MG63 (cell line): Measurements from ENCODE around the gene PRPF18. TPM values are rescaled to one million over a fixed set of nuclear protein-coding genes. Genes with fewer than 3 reads are reported as not detected.

Source experiments
- DNase-seq: peaks from one replicate; pipeline ENCODE4 v3.0.0-alpha.2; 2020
- H3K27me3 ChIP-seq: fragments of 250-450 bp; sonication (Bioruptor Pico); 2 replicates; pipeline ENCODE4 v1.5.1; 2020; ENCODE audit warnings: mild to moderate bottlenecking, moderate library complexity
- H3K36me3 ChIP-seq: fragments of 250-450 bp; sonication (Bioruptor Pico); 2 replicates; pipeline ENCODE4 v1.5.1; 2020; ENCODE audit warnings: mild to moderate bottlenecking, moderate library complexity
- H3K4me3 ChIP-seq: fragments of 250-450 bp; sonication (Bioruptor Pico); 2 replicates; pipeline ENCODE4 v1.5.1; 2020; ENCODE audit warnings: mild to moderate bottlenecking, moderate library complexity
- H3K9me3 ChIP-seq: fragments of 250-450 bp; sonication (Bioruptor Pico); 2 replicates; pipeline ENCODE4 v1.5.1; 2020; ENCODE audit warnings: mild to moderate bottlenecking, moderate library complexity
- total RNA-seq: library from RNA; depleted of rRNA; stranded (reverse); fragments of >200 nt; shearing (Covaris generic); gene quantifications from 2 replicates; pipeline ENCODE4 v1.2.3, GENCODE V29; 2014; ENCODE audit warnings: low replicate concordance; rRNA removed

The PRPF18 gene
- total RNA-seq, 1 experiment from 2014 or later: 18.3 TPM

DNA sequence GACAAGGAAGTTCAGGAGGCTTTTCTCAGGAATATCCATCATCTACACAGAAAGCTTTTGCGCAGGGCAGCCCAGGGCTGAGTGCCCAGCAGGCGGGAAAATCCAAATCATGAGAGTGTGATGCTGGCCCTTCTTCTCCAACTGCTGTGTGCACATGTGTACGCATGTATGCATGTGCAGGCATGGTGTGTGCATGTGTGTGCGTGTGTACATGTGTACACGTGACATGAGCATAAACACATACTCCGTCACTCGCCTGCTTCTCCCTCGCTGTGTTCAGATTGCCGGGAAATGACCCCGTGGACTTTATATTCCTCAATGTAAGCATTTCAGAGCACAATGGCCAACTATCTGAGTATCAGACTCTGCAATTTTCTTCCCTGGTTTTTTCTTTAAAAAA lies 85.1 kb downstream of the PRPF18 start:
- no peak for DNase-seq
- Histone ChIP-seq H3K27me3 (no peaks in the 10 kb centered on the region), H3K4me3 (no peak overlapping the region), H3K9me3 (no peaks in the 10 kb centered on the region), H3K36me3 (peaks cover 7% of the 10 kb centered on the region)

DNA sequence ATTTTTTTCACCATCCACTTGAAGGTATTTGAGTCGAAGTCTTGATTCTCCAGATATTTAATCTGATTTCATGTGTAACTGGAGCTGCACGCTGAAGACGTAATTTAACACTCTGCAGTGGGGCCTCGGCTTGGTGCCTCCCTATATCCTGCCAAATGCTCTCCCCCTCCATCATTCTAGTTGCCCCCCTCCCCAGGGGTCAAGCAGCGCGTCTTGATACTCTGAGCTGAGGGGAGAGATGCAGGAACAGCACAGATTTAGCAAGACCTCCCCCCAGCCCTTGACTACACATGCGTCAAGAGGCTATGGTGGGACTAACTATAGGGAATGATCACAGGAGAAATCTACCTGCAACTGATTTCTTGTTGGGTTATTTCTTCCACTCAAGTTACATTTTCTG lies 85.8 kb downstream of the PRPF18 start:
- Histone ChIP-seq H3K4me3 (no peak overlapping the region), H3K27me3 (no peaks in the 10 kb centered on the region), H3K36me3 (peaks cover 7% of the 10 kb centered on the region), H3K9me3 (no peaks in the 10 kb centered on the region)
- DNase-seq: no peak

DNA sequence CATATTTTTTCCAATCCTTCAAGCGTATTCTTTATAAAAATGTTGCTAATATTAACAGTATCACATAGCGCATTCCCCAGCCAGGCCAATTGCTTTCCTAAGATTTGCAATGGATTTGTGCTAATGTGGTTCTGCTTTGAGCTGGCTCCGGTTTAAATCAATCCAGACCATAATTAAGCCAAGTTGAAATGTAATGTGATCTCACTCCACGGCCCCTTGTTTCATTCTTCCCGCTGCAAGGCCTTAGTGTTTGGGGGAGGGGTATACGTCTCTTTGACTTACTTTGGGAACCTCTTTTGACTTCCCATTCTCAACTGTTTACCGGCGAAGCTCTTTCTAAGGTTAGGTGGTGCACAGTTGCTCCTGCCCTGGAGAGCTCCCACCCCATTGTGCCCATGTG lies 86.4 kb downstream of the PRPF18 start:
- DNase-seq: no peak
- H3K36me3 ChIP-seq: peaks cover 7% of the 10 kb centered on the region
- H3K9me3 ChIP-seq: no peaks in the 10 kb centered on the region
- H3K27me3 ChIP-seq: no peaks in the 10 kb centered on the region
- H3K4me3 ChIP-seq: no peak overlapping the region

DNA sequence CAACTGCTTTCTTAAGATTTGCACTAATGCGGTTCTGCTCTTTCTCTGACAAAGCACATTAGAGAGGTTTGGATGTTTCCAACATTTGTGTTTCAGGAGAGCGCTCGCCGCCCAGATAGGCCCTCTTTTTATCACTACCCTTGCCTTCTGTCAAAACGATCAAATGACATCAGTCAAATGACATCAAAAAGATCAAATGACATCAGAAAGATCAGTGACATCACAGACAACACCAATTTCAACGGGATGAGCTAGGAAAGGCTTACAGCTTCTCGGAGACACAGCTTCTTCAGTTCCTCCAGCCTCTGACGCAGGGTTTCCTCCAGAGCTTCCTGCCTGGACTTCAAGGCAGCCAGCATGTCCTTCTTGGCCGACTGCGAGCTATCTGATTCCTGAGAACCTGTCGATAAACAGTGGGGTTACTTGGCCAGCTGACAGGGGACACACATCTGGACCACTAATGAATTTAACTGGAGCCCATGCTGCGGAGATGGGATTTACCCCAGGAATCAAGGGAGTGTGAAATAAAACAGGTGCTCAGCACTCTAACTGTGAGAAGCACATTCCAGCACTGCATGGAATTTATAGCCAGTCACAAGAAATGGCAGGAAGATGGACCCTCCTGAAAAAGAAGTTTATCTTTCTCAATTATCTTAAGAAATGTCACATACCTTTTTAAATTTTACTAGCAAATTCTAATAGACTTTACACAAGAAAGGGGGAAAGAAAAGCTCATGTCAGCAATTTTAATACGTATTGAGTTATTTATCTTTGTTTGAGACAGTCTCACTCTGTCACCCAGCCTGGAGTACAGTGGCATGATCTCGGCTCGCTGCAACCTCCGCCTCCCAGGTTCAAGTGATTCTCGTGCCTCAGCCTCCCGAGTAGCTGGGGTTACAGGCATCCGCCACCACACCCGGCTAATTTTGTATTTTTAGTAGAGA lies 88.2 kb downstream of the PRPF18 start:
- no peaks in the 10 kb centered on the region for H3K9me3 ChIP-seq
- no peak overlapping the region for H3K4me3 ChIP-seq
- H3K27me3 ChIP-seq: no peaks in the 10 kb centered on the region
- DNase-seq: no peak
- H3K36me3 ChIP-seq: peaks cover 5% of the 10 kb centered on the region

DNA sequence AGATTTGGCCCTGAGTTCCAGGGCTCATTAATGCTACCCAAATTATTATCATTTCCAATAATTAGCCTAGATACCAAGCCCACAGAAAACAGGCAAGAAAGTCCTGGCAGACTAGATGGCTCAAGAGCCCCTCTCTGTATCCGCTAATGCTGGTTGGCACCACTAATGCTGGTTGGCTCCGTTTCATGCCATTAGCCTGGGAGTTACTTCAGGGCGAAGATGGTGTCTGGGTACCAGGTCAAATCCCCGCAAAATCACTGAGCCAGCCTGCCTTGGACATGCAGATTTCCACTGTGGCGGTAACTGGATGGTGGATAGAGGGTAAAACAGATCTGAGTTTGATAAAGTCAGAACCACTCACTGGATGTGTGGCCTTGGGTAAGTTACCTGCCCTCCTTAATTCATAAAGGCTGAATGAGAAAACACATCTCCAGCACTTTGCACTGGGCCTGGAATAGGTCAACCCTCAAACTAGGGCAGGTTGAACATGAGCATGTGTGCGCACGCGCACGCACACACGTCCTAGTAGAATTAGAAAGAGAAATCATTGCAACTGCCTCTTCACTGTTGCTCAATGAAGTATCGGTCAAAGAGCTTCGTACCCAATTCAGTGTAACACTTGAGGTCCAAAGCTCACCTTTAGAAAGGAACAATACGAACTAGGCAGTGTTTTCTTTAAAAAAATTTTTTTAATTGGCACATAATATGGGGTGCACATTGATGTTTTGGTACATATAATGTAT lies 91.5 kb downstream of the PRPF18 start:
- H3K9me3 ChIP-seq: no peaks in the 10 kb centered on the region
- DNase-seq: no peak
- H3K4me3 ChIP-seq: no peak overlapping the region
- H3K27me3 ChIP-seq: no peaks in the 10 kb centered on the region
- no peaks in the 10 kb centered on the region; the same call in 1 of the 2 replicates for H3K36me3 ChIP-seq

Other genes starting within 250 kb of the PRPF18 start
- gene SEPHS1, start 238.7 kb upstream of the PRPF18 start, total RNA-seq: 82.1 and 109 TPM in 2 replicates
- 3.6 and 4.5 TPM in 2 replicates for gene BEND7, start 58.0 kb upstream of the PRPF18 start, total RNA-seq